MCF 10A (cell line): ENCODE data around the gene ST6GAL2. TPM values are rescaled to one million over a fixed set of nuclear protein-coding genes. Genes with fewer than 3 reads are reported as not detected.

Source experiments
- BruUV-seq: library from RNA; stranded (reverse); fragments of 400-500 nt; replicated peaks from 2 replicates; lab custom pipeline; 2021; lab: Mats Ljungman, UMichigan
- CTCF ChIA-PET: fragments of 300-600 bp; sonication (Branson Sonifier 250); formaldehyde crosslinking; extraction: SDS; loops from one replicate; lab custom pipeline; 2021; ENCODE audit warnings: antibody characterized with exemption, inconsistent platforms; lab: Yijun Ruan, JAX
- POLR2A ChIA-PET: fragments of 300-600, 350-650 bp; sonication (Branson Sonifier 250); formaldehyde crosslinking; extraction: SDS; loops from one replicate; lab custom pipeline; 2020; ENCODE audit warnings: antibody characterized with exemption, inconsistent platforms; lab: Yijun Ruan, JAX
- DNase-seq: peaks from one replicate; pipeline ENCODE4 v3.0.0-alpha.2; 2018; ENCODE audit not compliant: unreplicated experiment
- H3K27ac Mint-ChIP-seq: one replicate; pipeline ENCODE4 v1.8.0; 2022; ENCODE audit warnings: mild to moderate bottlenecking, low read depth, mixed read lengths; ENCODE audit not compliant: unreplicated experiment
- H3K27me3 Mint-ChIP-seq: one replicate; pipeline ENCODE4 v1.8.0; 2022; ENCODE audit warnings: mixed read lengths; ENCODE audit not compliant: insufficient read depth, unreplicated experiment
- H3K36me3 Mint-ChIP-seq: one replicate; pipeline ENCODE4 v1.8.0; 2022; ENCODE audit warnings: mild to moderate bottlenecking, moderate library complexity, mixed read lengths; ENCODE audit not compliant: insufficient read depth, unreplicated experiment
- H3K4me1 Mint-ChIP-seq: one replicate; pipeline ENCODE4 v1.8.0; 2022; ENCODE audit warnings: mixed read lengths; ENCODE audit not compliant: insufficient read depth, unreplicated experiment
- H3K4me3 Mint-ChIP-seq: one replicate; pipeline ENCODE4 v1.8.0; 2022; ENCODE audit warnings: mild to moderate bottlenecking, moderate library complexity, mixed read lengths; ENCODE audit not compliant: unreplicated experiment
- H3K9me3 Mint-ChIP-seq: one replicate; pipeline ENCODE4 v1.8.0; 2022; ENCODE audit warnings: mixed read lengths; ENCODE audit not compliant: unreplicated experiment
- CTCF ChIP-seq: fragments of 200-600 bp; IDR thresholded peaks from one replicate; pipeline ENCODE4 v1.8.0; 2022; ENCODE audit warnings: antibody characterized with exemption, mild to moderate bottlenecking; ENCODE audit not compliant: unreplicated experiment
- intact Hi-C: fragments of 100-400 bp; cut with micrococcal nuclease; formaldehyde crosslinking; loops from 2 replicates; pipeline ENCODE4 v1.14.1; 2022
- total RNA-seq: library from RNA; stranded (reverse); gene quantifications from 2 replicates; pipeline ENCODE4 v1.2.3, GENCODE V29; 2022

Gene ST6GAL2
- total RNA-seq, 1 experiment from 2014 or later, result 0.68 TPM

- intact Hi-C loops, result no loop called here
- Mint-ChIP-seq H3K36me3 (no peaks in the 10 kb centered on the region), H3K27me3 (no peaks in the 10 kb centered on the region), H3K4me1 (peaks cover 11% of the 10 kb centered on the region), H3K9me3 (no peaks in the 10 kb centered on the region), H3K27ac (no peak overlapping the region), H3K4me3 (no peak overlapping the region)
- ChIA-PET POLR2A (interaction anchor here (0.6 kb wide), 1 partner anchor 29 kb away, joined by 4 read pairs; no protein-coding TSS in a partner anchor), CTCF (interaction anchor here (0.6 kb wide), 1 partner anchor 79 kb away, joined by 3 read pairs; no protein-coding TSS in a partner anchor)
- no TSS peak for BruUV-seq
- DNase-seq, result no peak
- TF ChIP-seq CTCF, result no peak
These were observed 88.5 kb downstream of the ST6GAL2 start for GRCh38 chr2:106797494-106797893.

- CTCF ChIA-PET, result no interaction called here
- BruUV-seq, result no TSS peak
- POLR2A ChIA-PET, result no interaction called here
- Mint-ChIP-seq H3K27ac (no peak overlapping the region), H3K36me3 (no peaks in the 10 kb centered on the region), H3K4me3 (no peak overlapping the region), H3K9me3 (no peaks in the 10 kb centered on the region), H3K27me3 (no peaks in the 10 kb centered on the region), H3K4me1 (no peaks in the 10 kb centered on the region)
- no peak for TF ChIP-seq CTCF
- DNase-seq, result no peak
- intact Hi-C loops, result no loop called here
These were observed 93.3 kb downstream of the ST6GAL2 start for GRCh38 chr2:106792671-106793070.

GRCh38 chr2:106789185-106789584 is 96.8 kb downstream of the ST6GAL2 start:
- CTCF ChIA-PET, result no interaction called here
- intact Hi-C loops, result no loop called here
- H3K4me3 Mint-ChIP-seq, result no peak overlapping the region
- H3K4me1 Mint-ChIP-seq, result no peaks in the 10 kb centered on the region
- POLR2A ChIA-PET, result no interaction called here
- no TSS peak for BruUV-seq
- TF ChIP-seq CTCF, result no peak
- H3K27me3 Mint-ChIP-seq, result no peaks in the 10 kb centered on the region
- no peak for DNase-seq
- no peaks in the 10 kb centered on the region for H3K36me3 Mint-ChIP-seq
- no peak overlapping the region for H3K27ac Mint-ChIP-seq
- H3K9me3 Mint-ChIP-seq, result no peaks in the 10 kb centered on the region

- Mint-ChIP-seq H3K27me3 (peaks cover 10% of the 10 kb centered on the region), H3K36me3 (no peaks in the 10 kb centered on the region), H3K27ac (no peak overlapping the region), H3K4me1 (no peaks in the 10 kb centered on the region), H3K9me3 (no peaks in the 10 kb centered on the region), H3K4me3 (no peak overlapping the region)
- TF ChIP-seq CTCF, result no peak
- intact Hi-C loops, result no loop called here
- DNase-seq, result no peak
- BruUV-seq, result no TSS peak
- POLR2A ChIA-PET, result no interaction called here
- CTCF ChIA-PET, result no interaction called here
These were observed 103.3 kb downstream of the ST6GAL2 start for GRCh38 chr2:106782681-106783080.
